Fibroblast of lung (primary cell): ENCODE results near the gene CRABP1. TPM values are rescaled to one million over a fixed set of nuclear protein-coding genes. Genes with fewer than 3 reads are reported as not detected.

Experiments used
- DNase-seq, 2 donors: peaks; one replicate each; pipeline versions ENCODE4 v3.0.0 to v3.0.0-alpha.2; 2010; ENCODE audit warnings: low read depth in 2 of 2
- H2AFZ ChIP-seq: 2 replicates; pipeline ENCODE4 v1.5.1; 2012; ENCODE audit warnings: low read length, control low read depth, inconsistent platforms
- H3K27ac ChIP-seq: 2 replicates; pipeline ENCODE4 v1.5.1; 2011; ENCODE audit warnings: low read length, control low read depth; ENCODE audit not compliant: insufficient read depth
- H3K27me3 ChIP-seq: 2 replicates; pipeline ENCODE4 v1.5.1; 2011; ENCODE audit warnings: mild to moderate bottlenecking, low read length; ENCODE audit not compliant: control insufficient read depth, insufficient read depth
- H3K36me3 ChIP-seq: 2 replicates; pipeline ENCODE4 v1.5.1; 2011; ENCODE audit warnings: low read length; ENCODE audit not compliant: control insufficient read depth, insufficient read depth
- H3K4me1 ChIP-seq: 2 replicates; pipeline ENCODE4 v1.5.1; 2011; ENCODE audit warnings: low read length; ENCODE audit not compliant: control insufficient read depth, insufficient read depth; ENCODE audit errors: extremely low read depth
- H3K4me2 ChIP-seq: 2 replicates; pipeline ENCODE4 v1.5.1; 2011; ENCODE audit warnings: low read length, control low read depth; ENCODE audit not compliant: insufficient read depth; ENCODE audit errors: extremely low read depth
- H3K4me3 ChIP-seq, 4 experiments: fragments of 200-600 bp in 1 of 4; sonication (generic) in 1 of 4; replicated peaks in 1 of 4; 2 replicates each; pipeline ENCODE4 v1.5.1; 2011 to 2016; ENCODE audit warnings: low read length in 4 of 4, low read depth in 3 of 4, mild to moderate bottlenecking in 3 of 4, control low read depth in 2 of 4, inconsistent platforms in 1 of 4, mixed read lengths in 1 of 4; ENCODE audit not compliant: insufficient read depth in 1 of 4; ENCODE audit errors: control extremely low read depth in 1 of 4
- H3K79me2 ChIP-seq: 2 replicates; pipeline ENCODE4 v1.5.1; 2012; ENCODE audit warnings: mild to moderate bottlenecking, low read length, inconsistent platforms; ENCODE audit not compliant: control insufficient read depth, insufficient read depth
- H3K9ac ChIP-seq: 2 replicates; pipeline ENCODE4 v1.5.1; 2011; ENCODE audit warnings: mild to moderate bottlenecking, low read length, control low read depth; ENCODE audit not compliant: insufficient read depth
- H3K9me3 ChIP-seq: 2 replicates; pipeline ENCODE4 v1.5.1; 2012; ENCODE audit warnings: low read depth, low read length; ENCODE audit not compliant: control insufficient read depth, insufficient read depth
- H4K20me1 ChIP-seq: 2 replicates; pipeline ENCODE4 v1.5.1; 2011; ENCODE audit warnings: low read length; ENCODE audit not compliant: control insufficient read depth, insufficient read depth; ENCODE audit errors: extremely low read depth
- CTCF ChIP-seq, 2 donors: IDR thresholded peaks in 1 of 2; conservative IDR thresholded peaks in 1 of 2; 1 replicate in 1 of 2; 2 replicates in 1 of 2; pipeline ENCODE4 v1.5.1; 2011 to 2012; ENCODE audit warnings: low read length in 2 of 2, control low read depth in 1 of 2, inconsistent platforms in 1 of 2, low read depth in 1 of 2, mild to moderate bottlenecking in 1 of 2
- EZH2 ChIP-seq: IDR thresholded peaks from 2 replicates; pipeline ENCODE4 v1.5.1; 2012; ENCODE audit warnings: low read length, control low read depth, mild to moderate bottlenecking; ENCODE audit errors: missing control alignments
- polyA plus RNA-seq, 2 donors: library from polyadenylated mRNA; depleted of rRNA in 1 of 2; stranded (reverse) in 1 of 2; unstranded in 1 of 2; fragments of >200 nt; gene quantifications; 2 replicates each; pipeline ENCODE4 v1.2.1, GENCODE V29; 2011 to 2012; ENCODE audit warnings: missing spikeins in 1 of 2
- total RNA-seq: library from RNA; depleted of rRNA; stranded (reverse); fragments of >200 nt; gene quantifications from 2 replicates; pipeline ENCODE4 v1.2.1, GENCODE V29; 2014

The CRABP1 gene
- total and polyA plus RNA-seq, 2 donors (not counting 1 experiment from before 2014, with no cell fraction given): not detected

- Histone ChIP-seq H3K4me1 (no peaks in the 10 kb centered on the region), H4K20me1 (no peaks in the 10 kb centered on the region), H3K4me2 (no peak overlapping the region), H3K4me3 (no peak overlapping the region), H3K27me3 (peaks cover 18% of the 10 kb centered on the region), H3K9ac (no peak overlapping the region), H3K36me3 (no peaks in the 10 kb centered on the region), H2AFZ (no peak overlapping the region), H3K27ac (no peak overlapping the region), H3K79me2 (no peaks in the 10 kb centered on the region), H3K9me3 (no peaks in the 10 kb centered on the region)
- TF ChIP-seq CTCF (conservative IDR thresholded peaks at IDR 0.05 in 1 of 2, IDR thresholded peaks at IDR 0.05 in 1 of 2; ENCODE audit: low read depth in 1 of 2, low read length in 2 of 2) (no peak), EZH2 (no peak)
- DNase-seq: no peak
These were observed 57.2 kb downstream of the CRABP1 start for GRCh38 chr15:78397382-78397781.

Other genes with a start within 250 kb of the CRABP1 start
- not detected in 2 replicates for gene SH2D7, start 247.8 kb upstream of the CRABP1 start, total RNA-seq
- 0.03 TPM in 1 of 2 replicates, not detected in the other for gene SH2D7, start 247.8 kb upstream of the CRABP1 start, polyA plus RNA-seq
- gene CIB2, start 208.9 kb upstream of the CRABP1 start, total RNA-seq: 3.1 and 5.9 TPM in 2 replicates
- 2.7 and 4.2 TPM in 2 replicates for gene CIB2, start 208.9 kb upstream of the CRABP1 start, polyA plus RNA-seq
- gene IDH3A, start 191.0 kb upstream of the CRABP1 start, total RNA-seq: 24.9 and 25.2 TPM in 2 replicates
- 65.0 and 84.6 TPM in 2 replicates for gene IDH3A, start 191.0 kb upstream of the CRABP1 start, polyA plus RNA-seq
- not detected in 2 replicates for gene ACSBG1, start 105.8 kb upstream of the CRABP1 start, total RNA-seq
- gene ACSBG1, start 105.8 kb upstream of the CRABP1 start, polyA plus RNA-seq: not detected in 2 replicates
- gene DNAJA4, start 75.8 kb upstream of the CRABP1 start, total RNA-seq: 4.1 and 7.9 TPM in 2 replicates
- gene DNAJA4, start 75.8 kb upstream of the CRABP1 start, polyA plus RNA-seq: 2.3 and 3.1 TPM in 2 replicates
- gene SKIC8, start 40.7 kb upstream of the CRABP1 start, total RNA-seq: 47.1 and 49.1 TPM in 2 replicates
- 82.2 and 84.5 TPM in 2 replicates for gene SKIC8, start 40.7 kb upstream of the CRABP1 start, polyA plus RNA-seq
- 19.0 and 20.3 TPM in 2 replicates for gene IREB2, start 97.9 kb downstream of the CRABP1 start, total RNA-seq
- 24.6 and 30.6 TPM in 2 replicates for gene IREB2, start 97.9 kb downstream of the CRABP1 start, polyA plus RNA-seq
- 2.0 and 2.6 TPM in 2 replicates for gene HYKK, start 167.2 kb downstream of the CRABP1 start, total RNA-seq
- 3.3 and 3.6 TPM in 2 replicates for gene HYKK, start 167.2 kb downstream of the CRABP1 start, polyA plus RNA-seq
- gene PSMA4, start 200.1 kb downstream of the CRABP1 start, total RNA-seq: 161 and 195 TPM in 2 replicates
- 404 and 413 TPM in 2 replicates for gene PSMA4, start 200.1 kb downstream of the CRABP1 start, polyA plus RNA-seq
- gene CHRNA5, start 225.2 kb downstream of the CRABP1 start, total RNA-seq: under 0.01 and 0.17 TPM in 2 replicates
- gene CHRNA5, start 225.2 kb downstream of the CRABP1 start, polyA plus RNA-seq: 1.2 and 2.9 TPM in 2 replicates